GM19023 (cell line): ENCODE data around the gene SCAMP4.
A peak's percentile ranks its signal among the peaks of the same experiment; 100 is the strongest.
"Not testable (repeated sequence)": the region's sequence is repeated elsewhere in the genome, so short reads cannot be mapped to it uniquely, and the experiment has no call there.

Source experiments
- ATAC-seq: cut with Tn5 transposase; IDR thresholded peaks from one replicate; pipeline ENCODE4 v1.9.1; 2021; ENCODE audit warnings: mild to moderate bottlenecking, moderate library complexity; ENCODE audit not compliant: unreplicated experiment

The SCAMP4 gene

GRCh38 chr19:1866693-1867348 lies 38.4 kb upstream of the SCAMP4 start:
- no peak for ATAC-seq

- no peak for ATAC-seq
These were observed 37.9 kb upstream of the SCAMP4 start for GRCh38 chr19:1867349-1867724.

- ATAC-seq = no peak
These were observed 36.2 kb upstream of the SCAMP4 start for GRCh38 chr19:1868971-1869370.

GRCh38 chr19:1871140-1871597 lies 34.0 kb upstream of the SCAMP4 start:
- ATAC-seq = no peak

GRCh38 chr19:1871630-1872029 lies 33.6 kb upstream of the SCAMP4 start:
- ATAC-seq = no peak

- no peak for ATAC-seq
These were observed 32.2 kb upstream of the SCAMP4 start for GRCh38 chr19:1872807-1873523.

GRCh38 chr19:1873524-1874473 lies 31.4 kb upstream of the SCAMP4 start:
- ATAC-seq = no peak

- no peak for ATAC-seq
These were observed 30.5 kb upstream of the SCAMP4 start for GRCh38 chr19:1874554-1875185.

- ATAC-seq = not testable (repeated sequence)
These were observed 29.9 kb upstream of the SCAMP4 start for GRCh38 chr19:1875265-1875645.

GRCh38 chr19:1875646-1876495 lies 29.3 kb upstream of the SCAMP4 start:
- ATAC-seq = peak; percentile 87

- ATAC-seq = peak; percentile 24
These were observed 28.5 kb upstream of the SCAMP4 start for GRCh38 chr19:1876496-1877279.

- ATAC-seq = not testable (repeated sequence)
These were observed 27.9 kb upstream of the SCAMP4 start for GRCh38 chr19:1877280-1877660.

- ATAC-seq = not testable (repeated sequence)
These were observed 26.6 kb upstream of the SCAMP4 start for GRCh38 chr19:1878583-1878982.

- not testable (repeated sequence) for ATAC-seq
These were observed 25.2 kb upstream of the SCAMP4 start for GRCh38 chr19:1879982-1880381.

- no peak for ATAC-seq
These were observed 24.4 kb upstream of the SCAMP4 start for GRCh38 chr19:1880611-1881392.

- ATAC-seq = not testable (repeated sequence)
These were observed 23.7 kb upstream of the SCAMP4 start for GRCh38 chr19:1881393-1882088.

GRCh38 chr19:1882089-1882785 lies 23.0 kb upstream of the SCAMP4 start:
- no peak for ATAC-seq
